ENCODE results near the gene SLC25A11. TPM values are rescaled to one million over a fixed set of nuclear protein-coding genes. Genes with fewer than 3 reads are reported as not detected.

The SLC25A11 gene
- total RNA-seq, 4 donors from 2014 or later, result 62.4 to 120 (median 83.9) TPM

DNA sequence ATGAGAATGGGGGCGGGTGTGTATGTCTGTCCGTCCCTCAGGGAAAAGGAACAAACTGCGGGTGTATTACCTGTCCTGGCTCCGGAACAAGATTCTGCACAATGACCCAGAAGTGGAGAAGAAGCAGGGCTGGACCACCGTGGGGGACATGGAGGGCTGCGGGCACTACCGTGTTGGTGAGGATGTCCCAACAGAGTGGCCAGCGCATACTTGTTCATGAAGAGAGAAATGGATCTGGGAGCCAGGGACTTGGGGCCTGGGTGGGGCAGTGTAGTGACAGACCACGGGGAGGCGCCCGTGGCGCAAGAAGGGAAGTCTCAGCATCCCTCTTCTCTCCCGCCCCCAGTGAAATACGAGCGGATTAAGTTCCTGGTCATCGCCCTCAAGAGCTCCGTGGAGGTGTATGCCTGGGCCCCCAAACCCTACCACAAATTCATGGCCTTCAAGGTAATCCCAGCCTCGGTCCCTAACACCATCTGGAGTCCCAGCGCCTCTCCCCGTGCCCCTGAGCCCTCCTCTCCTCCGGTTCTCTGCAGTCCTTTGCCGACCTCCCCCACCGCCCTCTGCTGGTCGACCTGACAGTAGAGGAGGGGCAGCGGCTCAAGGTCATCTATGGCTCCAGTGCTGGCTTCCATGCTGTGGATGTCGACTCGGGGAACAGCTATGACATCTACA lies 44.1 kb downstream of the SLC25A11 start:
- intact Hi-C loops (cut with DNase I; ENCODE audit: low total_unique reads), result loop anchor here (10.0 kb wide), 1 partner anchor 161 kb away; the partner anchor contains the start of genes CXCL16, MED11 and ZMYND15
- peaks cover 0 to 42% (median 20%) of the 10 kb centered on the region in 4 donors for H3K36me3 ChIP-seq
- no peaks in the 10 kb centered on the region for H3K9me3 ChIP-seq
- no peak overlapping the region for H3K4me3 ChIP-seq
- H3K27me3 ChIP-seq, result peaks cover 13% of the 10 kb centered on the region
- 79 to 81% methylated on average over 5 to 27 of the region's 27 CpGs for WGBS, 2 donors (ENCODE audit: low coverage in 1 of 2)
- in situ Hi-C loops (cut with MboI; ENCODE audit: low pct_ligation_motif_present in 1 of 4, low pct_unique_long_range_greater_than_20kb in 1 of 4, low sequenced_read_pairs in 3 of 4), result loop anchor here in 2 of 4 donors (25.0 kb wide), 1 partner anchor 108 kb away; the partner anchor contains the start of genes GLTPD2 (in 2 of the 2), PSMB6 (in 2 of the 2) and VMO1 (in 2 of the 2)
- H3K27ac ChIP-seq, result no peak overlapping the region
- DNase-seq, result no peak
- TF ChIP-seq, protein P1, sequence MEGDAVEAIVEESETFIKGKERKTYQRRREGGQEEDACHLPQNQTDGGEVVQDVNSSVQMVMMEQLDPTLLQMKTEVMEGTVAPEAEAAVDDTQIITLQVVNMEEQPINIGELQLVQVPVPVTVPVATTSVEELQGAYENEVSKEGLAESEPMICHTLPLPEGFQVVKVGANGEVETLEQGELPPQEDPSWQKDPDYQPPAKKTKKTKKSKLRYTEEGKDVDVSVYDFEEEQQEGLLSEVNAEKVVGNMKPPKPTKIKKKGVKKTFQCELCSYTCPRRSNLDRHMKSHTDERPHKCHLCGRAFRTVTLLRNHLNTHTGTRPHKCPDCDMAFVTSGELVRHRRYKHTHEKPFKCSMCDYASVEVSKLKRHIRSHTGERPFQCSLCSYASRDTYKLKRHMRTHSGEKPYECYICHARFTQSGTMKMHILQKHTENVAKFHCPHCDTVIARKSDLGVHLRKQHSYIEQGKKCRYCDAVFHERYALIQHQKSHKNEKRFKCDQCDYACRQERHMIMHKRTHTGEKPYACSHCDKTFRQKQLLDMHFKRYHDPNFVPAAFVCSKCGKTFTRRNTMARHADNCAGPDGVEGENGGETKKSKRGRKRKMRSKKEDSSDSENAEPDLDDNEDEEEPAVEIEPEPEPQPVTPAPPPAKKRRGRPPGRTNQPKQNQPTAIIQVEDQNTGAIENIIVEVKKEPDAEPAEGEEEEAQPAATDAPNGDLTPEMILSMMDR (IDR thresholded peaks at IDR 0.05), result no peak
- TF ChIP-seq POLR2AphosphoS5 (IDR thresholded peaks at IDR 0.05) (no peak), POLR2A (IDR thresholded peaks at IDR 0.05) (no peak), EP300 (IDR thresholded peaks at IDR 0.05; ENCODE audit: low read depth) (no peak)
- peaks cover 0 to 21% (median 19%) of the 10 kb centered on the region in 4 donors for H3K4me1 ChIP-seq

DNA sequence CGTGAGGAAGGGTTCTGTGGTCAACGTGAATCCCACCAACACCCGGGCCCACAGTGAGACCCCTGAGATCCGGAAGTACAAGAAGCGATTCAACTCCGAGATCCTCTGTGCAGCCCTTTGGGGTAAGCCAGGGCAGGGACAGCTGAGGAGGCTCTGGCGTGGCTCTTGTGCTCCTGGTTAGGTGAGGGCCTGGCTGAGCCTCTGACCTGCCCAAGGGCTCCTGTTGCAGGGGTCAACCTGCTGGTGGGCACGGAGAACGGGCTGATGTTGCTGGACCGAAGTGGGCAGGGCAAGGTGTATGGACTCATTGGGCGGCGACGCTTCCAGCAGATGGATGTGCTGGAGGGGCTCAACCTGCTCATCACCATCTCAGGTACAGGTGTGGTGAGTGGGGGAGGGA lies 44.7 kb downstream of the SLC25A11 start:
- DNase-seq, result no peak
- Histone ChIP-seq H3K4me1 (peaks cover 0 to 14% (median 13%) of the 10 kb centered on the region in 4 donors), H3K9me3 (no peaks in the 10 kb centered on the region), H3K4me3 (no peak overlapping the region), H3K27ac (no peak overlapping the region), H3K36me3 (peaks cover 0 to 49% (median 25%) of the 10 kb centered on the region in 4 donors), H3K27me3 (peaks cover 6% of the 10 kb centered on the region)
- in situ Hi-C loops (cut with MboI; ENCODE audit: low pct_ligation_motif_present in 1 of 4, low pct_unique_long_range_greater_than_20kb in 1 of 4, low sequenced_read_pairs in 3 of 4) (loop anchor here in 2 of 4 donors (25.0 kb wide), 1 partner anchor 108 kb away; the partner anchor contains the start of genes GLTPD2 (in 2 of the 2), PSMB6 (in 2 of the 2) and VMO1 (in 2 of the 2)), intact Hi-C loops (cut with DNase I; ENCODE audit: low total_unique reads) (loop anchor here (10.0 kb wide), 1 partner anchor 160 kb away; the partner anchor contains the start of genes CXCL16, MED11 and ZMYND15)
- TF ChIP-seq, protein P1 (IDR thresholded peaks at IDR 0.05), result no peak
- WGBS, 2 donors (ENCODE audit: low coverage in 1 of 2), result 93% methylated on average over 13 of the region's 13 CpGs; no CpG with 5 or more reads in 1 of the 2 donors

DNA sequence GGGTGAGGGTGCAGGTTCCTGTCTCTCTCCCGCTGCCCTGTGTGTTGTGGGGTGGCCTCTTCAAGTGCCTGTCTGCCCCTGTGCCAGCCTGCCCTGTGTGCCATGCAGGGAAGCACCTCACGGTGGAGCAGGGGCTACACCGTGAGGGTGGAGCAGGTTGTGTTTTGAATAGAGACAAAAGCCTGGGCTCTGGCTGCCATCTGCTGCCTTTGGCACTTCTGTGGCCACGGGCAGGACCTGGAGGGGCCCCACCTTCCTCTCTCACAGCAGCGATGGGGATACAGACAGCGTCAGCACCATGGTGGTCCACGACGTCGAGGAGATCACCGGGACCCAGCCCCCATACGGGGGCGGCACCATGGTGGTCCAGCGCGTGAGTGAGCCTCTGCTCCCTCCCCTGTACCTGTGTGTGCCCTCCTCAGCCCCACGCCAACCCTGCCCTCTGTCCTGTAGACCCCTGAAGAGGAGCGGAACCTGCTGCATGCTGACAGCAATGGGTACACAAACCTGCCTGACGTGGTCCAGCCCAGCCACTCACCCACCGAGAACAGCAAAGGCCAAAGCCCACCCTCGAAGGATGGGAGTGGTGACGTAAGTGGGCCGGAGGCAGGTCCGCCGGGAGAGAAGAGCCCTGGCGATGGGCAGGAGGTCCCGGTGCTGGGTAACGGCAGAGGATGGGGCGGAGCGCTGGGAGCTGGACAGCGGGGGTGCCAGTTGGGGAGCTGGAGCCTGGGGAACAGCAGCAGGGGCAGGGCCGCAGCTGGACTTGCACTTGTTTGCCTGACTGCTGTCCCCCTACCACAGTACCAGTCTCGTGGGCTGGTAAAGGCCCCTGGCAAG lies 45.9 kb downstream of the SLC25A11 start:
- WGBS, 2 donors (ENCODE audit: low coverage in 1 of 2), result 88 to 100% methylated on average over 1 to 23 of the region's 31 CpGs
- in situ Hi-C loops (cut with MboI; ENCODE audit: low pct_ligation_motif_present in 1 of 4, low pct_unique_long_range_greater_than_20kb in 1 of 4, low sequenced_read_pairs in 3 of 4), result loop anchor here in 2 of 4 donors (25.0 kb wide), 1 partner anchor 107 kb away; the partner anchor contains the start of genes GLTPD2 (in 2 of the 2), PSMB6 (in 2 of the 2) and VMO1 (in 2 of the 2)

More for the DNA sequence above, 45.9 kb downstream of the SLC25A11 start:
- Histone ChIP-seq H3K4me1 (peaks cover 0 to 4% (median 2%) of the 10 kb centered on the region in 4 donors), H3K27ac (no peak overlapping the region), H3K4me3 (no peak overlapping the region), H3K36me3 (peaks cover 0 to 52% (median 25%) of the 10 kb centered on the region in 4 donors), H3K27me3 (no peaks in the 10 kb centered on the region), H3K9me3 (no peaks in the 10 kb centered on the region)
- intact Hi-C loops (cut with DNase I; ENCODE audit: low total_unique reads), result loop anchor here (10.0 kb wide), 1 partner anchor 159 kb away; the partner anchor contains the start of genes CXCL16, MED11 and ZMYND15
- DNase-seq, result no peak
- TF ChIP-seq POLR2AphosphoS5 (IDR thresholded peaks at IDR 0.05), result no peak
- no peak for TF ChIP-seq EP300 (IDR thresholded peaks at IDR 0.05; ENCODE audit: low read depth)
- no peak for TF ChIP-seq POLR2A (IDR thresholded peaks at IDR 0.05)
- TF ChIP-seq, protein P1 (IDR thresholded peaks at IDR 0.05), result no peak

Data from transverse colon (tissue), 4 donors.